Hepatocyte (in vitro differentiated cells): ENCODE data around the gene LZIC. TPM values are rescaled to one million over a fixed set of nuclear protein-coding genes. Genes with fewer than 3 reads are reported as not detected.

ENCODE experiments used
- DNase-seq: peaks from one replicate; pipeline ENCODE4 v3.0.0-alpha.2; 2016; ENCODE audit warnings: low spot score
- H2AFZ ChIP-seq: fragments of 200-600 bp; sonication (generic); 2 replicates; pipeline ENCODE4 v1.6.0; 2016; ENCODE audit warnings: antibody characterized with exemption, mild to moderate bottlenecking
- H3K27ac ChIP-seq: fragments of 200-600 bp; sonication (generic); 2 replicates; pipeline ENCODE4 v1.5.1; 2016; ENCODE audit warnings: mild to moderate bottlenecking
- H3K27me3 ChIP-seq: fragments of 200-600 bp; sonication (generic); 2 replicates; pipeline ENCODE4 v1.6.1; 2016
- H3K36me3 ChIP-seq: fragments of 200-600 bp; sonication (generic); replicated peaks from 2 replicates; pipeline ENCODE4 v1.5.1; 2016; ENCODE audit warnings: low read depth; ENCODE audit not compliant: insufficient read depth
- H3K4me1 ChIP-seq: fragments of 200-600 bp; sonication (generic); 2 replicates; pipeline ENCODE4 v1.5.1; 2016; ENCODE audit warnings: mild to moderate bottlenecking, moderate library complexity; ENCODE audit not compliant: insufficient read depth
- H3K4me2 ChIP-seq: fragments of 200-600 bp; sonication (generic); 2 replicates; pipeline ENCODE4 v1.6.0; 2016
- H3K4me3 ChIP-seq: fragments of 200-600 bp; sonication (generic); 2 replicates; pipeline ENCODE4 v1.5.1; 2016; ENCODE audit warnings: mild to moderate bottlenecking
- H3K79me2 ChIP-seq: fragments of 200-600 bp; sonication (generic); 2 replicates; pipeline ENCODE4 v1.6.0; 2017; ENCODE audit warnings: mild to moderate bottlenecking
- H3K9me2 ChIP-seq: fragments of 200-600 bp; sonication (generic); replicated peaks from 2 replicates; pipeline ENCODE4 v1.6.0; 2017; ENCODE audit warnings: mild to moderate bottlenecking; ENCODE audit not compliant: insufficient read depth
- H3K9me3 ChIP-seq: fragments of 200-600 bp; sonication (generic); 2 replicates; pipeline ENCODE4 v1.5.1; 2016; ENCODE audit warnings: low read depth, mild to moderate bottlenecking
- H4K20me1 ChIP-seq: fragments of 200-600 bp; sonication (generic); 2 replicates; pipeline ENCODE4 v1.6.0; 2016; ENCODE audit warnings: mild to moderate bottlenecking; ENCODE audit not compliant: insufficient read depth, poor library complexity, severe bottlenecking
- CTCF ChIP-seq: fragments of 200-600 bp; sonication (generic); IDR thresholded peaks from 2 replicates; pipeline ENCODE4 v1.5.1; 2016; ENCODE audit warnings: antibody characterized with exemption, mild to moderate bottlenecking; ENCODE audit not compliant: poor library complexity
- EZH2 ChIP-seq: fragments of 200-600 bp; sonication (generic); IDR thresholded peaks from 2 replicates; pipeline ENCODE4 v1.6.1; 2016; ENCODE audit warnings: antibody characterized with exemption, mild to moderate bottlenecking, borderline replicate concordance
- EZH2phosphoT487 ChIP-seq: fragments of 200-600 bp; sonication (generic); IDR thresholded peaks from one replicate; pipeline ENCODE4 v1.6.1; 2018; ENCODE audit warnings: antibody characterized with exemption, mild to moderate bottlenecking, low read depth, moderate library complexity; ENCODE audit not compliant: unreplicated experiment, severe bottlenecking
- WGBS: methylation state at CpG from one replicate; pipeline ENCODE4 v1.1.6; 2016; ENCODE audit warnings: low lambda C conversion rate; ENCODE audit errors: missing lambda C conversion rate; 5-methylcytosine and 5-hydroxymethylcytosine counted together
- polyA plus RNA-seq: library from polyadenylated mRNA; unstranded; fragments of >200 nt; fragmentation: Nextera tagmentation; extraction: Ambion mirVana; gene quantifications from 2 replicates; pipeline ENCODE4 v1.2.1, GENCODE V29; 2016
- total RNA-seq: library from RNA; depleted of rRNA; stranded (reverse); fragments of >200 nt; gene quantifications from 2 replicates; pipeline ENCODE4 v1.2.3, GENCODE V29; 2014

LZIC gene
- total and polyA plus RNA-seq, 2 experiments from 2014 or later = 24.2 to 48.1 TPM

- Histone ChIP-seq H3K4me1 (no peaks in the 10 kb centered on the region), H3K36me3 (no peaks in the 10 kb centered on the region), H3K27me3 (no peaks in the 10 kb centered on the region), H3K4me2 (no peak overlapping the region), H3K79me2 (no peaks in the 10 kb centered on the region), H2AFZ (no peak overlapping the region), H3K27ac (no peak overlapping the region), H4K20me1 (no peaks in the 10 kb centered on the region), H3K9me2 (no peaks in the 10 kb centered on the region), H3K9me3 (no peaks in the 10 kb centered on the region), H3K4me3 (no peak overlapping the region)
- no peak for TF ChIP-seq EZH2
- TF ChIP-seq CTCF = no peak
- TF ChIP-seq EZH2phosphoT487 = no peak
- DNase-seq = no peak
- 100% methylated on average over 4 of the region's 4 CpGs for WGBS
Observed at GRCh38 chr1:9960011-9960410, 16.8 kb upstream of the LZIC start.

GRCh38 chr1:9957726-9958125 lies 14.5 kb upstream of the LZIC start:
- H3K27me3 ChIP-seq = no peaks in the 10 kb centered on the region
- H3K9me2 ChIP-seq = no peaks in the 10 kb centered on the region
- DNase-seq = no peak
- no peak overlapping the region for H3K27ac ChIP-seq
- H3K9me3 ChIP-seq = no peaks in the 10 kb centered on the region
- TF ChIP-seq CTCF = no peak
- 87% methylated on average over 8 of the region's 8 CpGs for WGBS
- no peaks in the 10 kb centered on the region for H3K4me1 ChIP-seq
- H4K20me1 ChIP-seq = no peaks in the 10 kb centered on the region
- no peaks in the 10 kb centered on the region for H3K36me3 ChIP-seq
- no peak overlapping the region for H3K4me2 ChIP-seq
- H3K4me3 ChIP-seq = no peak overlapping the region
- no peaks in the 10 kb centered on the region for H3K79me2 ChIP-seq
- no peak overlapping the region for H2AFZ ChIP-seq

- no peaks in the 10 kb centered on the region for H4K20me1 ChIP-seq
- no peak overlapping the region for H3K4me2 ChIP-seq
- TF ChIP-seq EZH2phosphoT487 (no peak), CTCF (no peak), EZH2 (no peak)
- H3K4me3 ChIP-seq = no peak overlapping the region
- H2AFZ ChIP-seq = no peak overlapping the region
- H3K79me2 ChIP-seq = peaks cover 33% of the 10 kb centered on the region
- no peaks in the 10 kb centered on the region for H3K9me2 ChIP-seq
- WGBS = 96% methylated on average over 2 of the region's 2 CpGs
- H3K9me3 ChIP-seq = no peaks in the 10 kb centered on the region
- DNase-seq = no peak
- no peaks in the 10 kb centered on the region for H3K36me3 ChIP-seq
- no peak overlapping the region for H3K27ac ChIP-seq
- H3K27me3 ChIP-seq = no peaks in the 10 kb centered on the region
- H3K4me1 ChIP-seq = peaks cover 8% of the 10 kb centered on the region
Observed at GRCh38 chr1:9946315-9946714, 3.1 kb upstream of the LZIC start.

GRCh38 chr1:9942399-9942938 lies 722 bp downstream of the LZIC start:
- Histone ChIP-seq H2AFZ (peak overlapping the region; percentile 59), H3K9me2 (no peaks in the 10 kb centered on the region), H3K4me2 (peak overlapping the region; percentile 84), H3K27ac (peak overlapping the region; percentile 95), H3K4me3 (peak overlapping the region; percentile 73), H3K9me3 (no peaks in the 10 kb centered on the region), H4K20me1 (no peaks in the 10 kb centered on the region), H3K79me2 (peaks cover 39% of the 10 kb centered on the region), H3K4me1 (peaks cover 8% of the 10 kb centered on the region), H3K27me3 (no peaks in the 10 kb centered on the region), H3K36me3 (no peaks in the 10 kb centered on the region)
- DNase-seq = peak; percentile 66
- WGBS = 2% methylated on average over 14 of the region's 14 CpGs
- no peak for TF ChIP-seq EZH2phosphoT487
- TF ChIP-seq CTCF = peak; percentile 58
